GM12873 (cell line): ENCODE measurements around the gene NIBAN1.

ENCODE experiments used
- TF ChIP-seq, protein P1 (sequence below): IDR thresholded peaks from 2 replicates; pipeline ENCODE4 v1.5.1; 2012; ENCODE audit warnings: low read depth, mild to moderate bottlenecking, moderate library complexity, low read length, control low read depth; ENCODE audit not compliant: insufficient read depth; ENCODE audit errors: missing control alignments

Gene NIBAN1

DNA sequence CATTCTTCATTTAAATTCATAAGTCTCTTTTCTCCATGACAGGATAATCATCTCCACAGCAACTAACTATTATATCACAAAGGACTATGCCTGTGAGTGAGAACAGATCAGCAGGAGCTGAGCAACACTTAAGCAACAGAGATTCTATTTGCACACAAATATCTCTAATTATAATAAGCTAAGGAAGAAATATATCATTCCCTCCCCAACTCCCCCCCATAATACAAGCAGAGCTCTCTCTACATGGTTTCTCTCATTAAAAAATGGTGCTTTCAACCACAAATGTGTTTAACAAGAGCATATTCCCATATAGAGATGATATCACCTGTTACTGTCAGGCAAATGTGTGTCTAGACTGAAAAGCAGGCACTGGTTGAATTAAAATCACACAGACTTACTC lies 34.5 kb upstream of the NIBAN1 start:
- TF ChIP-seq, protein P1, sequence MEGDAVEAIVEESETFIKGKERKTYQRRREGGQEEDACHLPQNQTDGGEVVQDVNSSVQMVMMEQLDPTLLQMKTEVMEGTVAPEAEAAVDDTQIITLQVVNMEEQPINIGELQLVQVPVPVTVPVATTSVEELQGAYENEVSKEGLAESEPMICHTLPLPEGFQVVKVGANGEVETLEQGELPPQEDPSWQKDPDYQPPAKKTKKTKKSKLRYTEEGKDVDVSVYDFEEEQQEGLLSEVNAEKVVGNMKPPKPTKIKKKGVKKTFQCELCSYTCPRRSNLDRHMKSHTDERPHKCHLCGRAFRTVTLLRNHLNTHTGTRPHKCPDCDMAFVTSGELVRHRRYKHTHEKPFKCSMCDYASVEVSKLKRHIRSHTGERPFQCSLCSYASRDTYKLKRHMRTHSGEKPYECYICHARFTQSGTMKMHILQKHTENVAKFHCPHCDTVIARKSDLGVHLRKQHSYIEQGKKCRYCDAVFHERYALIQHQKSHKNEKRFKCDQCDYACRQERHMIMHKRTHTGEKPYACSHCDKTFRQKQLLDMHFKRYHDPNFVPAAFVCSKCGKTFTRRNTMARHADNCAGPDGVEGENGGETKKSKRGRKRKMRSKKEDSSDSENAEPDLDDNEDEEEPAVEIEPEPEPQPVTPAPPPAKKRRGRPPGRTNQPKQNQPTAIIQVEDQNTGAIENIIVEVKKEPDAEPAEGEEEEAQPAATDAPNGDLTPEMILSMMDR = no peak

DNA sequence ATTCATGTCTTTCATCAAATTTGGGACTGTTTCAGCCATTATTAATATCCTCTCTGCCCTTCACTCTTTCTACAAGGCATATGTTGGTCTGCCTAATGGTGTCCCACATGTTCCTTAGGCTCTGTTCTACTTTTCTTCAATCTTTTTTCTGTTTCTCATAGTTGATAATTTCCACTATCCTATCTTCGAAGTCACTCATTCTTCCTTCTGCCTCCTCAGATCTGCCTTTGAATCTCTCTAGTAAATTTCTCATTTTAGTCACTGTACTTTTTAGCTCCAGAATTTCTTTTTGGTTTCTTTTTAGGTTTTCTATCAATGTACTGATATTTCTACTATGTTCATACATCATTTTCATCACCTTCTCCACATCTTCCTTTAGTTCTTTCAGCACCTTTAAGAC lies 20.0 kb upstream of the NIBAN1 start:
- TF ChIP-seq, protein P1 = no peak

DNA sequence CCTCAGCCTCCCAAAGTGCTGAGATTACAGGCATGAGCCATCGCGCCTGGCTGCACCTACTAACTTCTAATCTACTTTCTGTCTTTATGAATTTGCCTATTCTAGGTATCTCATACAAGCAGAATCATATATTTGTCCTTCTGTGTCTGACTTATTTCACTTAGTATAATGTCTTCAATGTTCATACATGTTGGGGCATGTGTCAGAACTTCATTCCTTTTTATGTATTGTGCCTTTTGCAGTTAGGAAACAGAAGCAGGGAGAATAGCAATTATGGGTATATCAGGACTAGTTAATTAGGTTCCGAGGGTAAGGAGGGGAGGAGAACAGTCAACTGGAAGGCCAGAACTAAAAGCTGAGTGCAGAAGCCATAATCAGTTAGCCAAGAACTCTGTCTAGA lies 18.0 kb upstream of the NIBAN1 start:
- TF ChIP-seq, protein P1 = no peak

DNA sequence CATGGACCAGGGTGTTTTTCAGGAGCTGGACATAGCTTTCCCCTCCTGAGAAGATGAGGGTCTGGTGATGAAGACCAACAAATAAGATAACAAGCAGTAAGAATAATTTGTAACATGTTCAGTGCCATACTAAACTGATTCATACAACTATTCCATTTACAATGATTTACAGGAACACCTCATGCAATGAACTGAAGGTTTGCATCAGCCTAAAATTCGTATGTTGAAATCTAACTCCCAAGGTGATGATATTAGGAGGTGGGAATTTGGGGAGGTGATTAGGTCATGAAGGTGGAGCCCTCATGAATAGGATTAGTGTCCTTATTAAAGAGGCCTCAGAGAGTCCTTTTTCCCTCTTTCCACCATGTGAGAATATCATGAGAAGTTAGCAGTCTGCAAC lies 15.9 kb upstream of the NIBAN1 start:
- TF ChIP-seq, protein P1 = no peak

DNA sequence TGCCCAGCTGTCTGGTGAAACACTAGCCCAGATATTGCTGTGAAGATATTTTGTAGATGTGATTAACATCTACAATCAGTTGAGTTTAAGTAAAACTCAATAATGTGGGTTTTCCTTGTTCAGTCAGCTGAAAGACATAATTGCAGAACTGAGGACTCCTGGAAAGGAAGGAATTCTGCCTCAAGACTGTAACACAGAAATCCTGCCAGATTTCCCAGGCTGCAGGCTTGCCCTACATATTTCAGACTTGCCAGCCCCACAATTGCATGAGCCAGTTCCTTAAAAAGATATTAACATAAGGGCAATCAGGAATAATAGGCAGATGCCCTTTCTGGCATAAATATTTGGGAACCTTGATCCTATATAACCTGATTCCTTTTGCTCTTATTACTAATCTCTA lies 14.2 kb upstream of the NIBAN1 start:
- TF ChIP-seq, protein P1 = no peak

DNA sequence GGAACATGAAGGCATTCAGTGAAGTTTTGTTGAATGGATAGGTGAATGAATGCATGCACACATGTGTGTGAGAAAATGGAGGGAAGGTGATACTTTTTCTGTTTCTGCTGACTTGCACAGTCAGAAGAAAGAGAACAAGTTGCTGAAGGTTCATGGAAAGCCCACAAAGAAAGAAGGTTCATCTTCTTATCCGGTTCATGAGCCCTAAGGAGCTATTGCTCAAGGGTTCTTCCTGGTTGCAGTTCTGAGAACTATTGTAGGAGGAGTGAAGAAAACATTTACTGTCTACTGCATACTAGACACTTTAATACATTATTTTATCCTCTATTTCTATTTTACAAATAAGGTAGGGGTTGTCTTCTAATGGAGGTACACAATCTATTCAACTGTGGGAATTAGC lies 13.4 kb upstream of the NIBAN1 start:
- TF ChIP-seq, protein P1 = no peak

DNA sequence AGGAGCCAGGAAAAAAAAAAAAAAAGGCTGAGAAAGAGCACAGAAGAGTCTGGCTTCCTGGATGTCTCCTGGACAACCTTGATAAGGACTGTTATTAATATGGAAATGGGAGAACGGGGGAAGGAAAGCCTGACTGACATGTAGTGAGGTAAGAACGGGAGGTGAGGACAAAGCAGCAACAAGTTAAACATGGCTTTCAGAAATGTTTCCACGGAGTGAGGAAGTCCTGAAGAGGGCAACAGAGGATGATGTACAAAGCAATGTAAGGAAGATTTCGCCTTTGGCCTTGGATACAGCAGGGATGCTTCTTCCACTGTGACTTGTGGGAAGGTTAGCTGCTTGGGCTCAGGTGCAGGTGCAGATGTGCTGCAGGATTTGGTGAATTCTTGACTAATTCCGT lies 11.9 kb upstream of the NIBAN1 start:
- TF ChIP-seq, protein P1 = peak; percentile 18
